ENCODE results near the gene SNAPC3.
"Not testable (repeated sequence)": the region's sequence is repeated elsewhere in the genome, so short reads cannot be mapped to it uniquely, and the experiment has no call there.

The SNAPC3 gene

GRCh38 chr9:15422372-15423230, at the start of gene SNAPC3:
Gene SNAPC3 (plus strand): TSS chr9:15422876. CDS start chr9:15422880, 4 bp downstream.
- peak; percentile 88 for DNase-seq (ENCODE audit: low spot score)

GRCh38 chr9:15373881-15374280, 48.8 kb upstream of the SNAPC3 start:
- DNase-seq (ENCODE audit: low spot score), result no peak

GRCh38 chr9:15374310-15374709, 48.4 kb upstream of the SNAPC3 start:
- DNase-seq (ENCODE audit: low spot score), result no peak

- DNase-seq (ENCODE audit: low spot score), result no peak
These were observed 47.9 kb upstream of the SNAPC3 start for GRCh38 chr9:15374825-15375224.

GRCh38 chr9:15377625-15378540, 44.8 kb upstream of the SNAPC3 start:
- no peak for DNase-seq (ENCODE audit: low spot score)

- DNase-seq (ENCODE audit: low spot score), result not testable (repeated sequence)
These were observed 43.4 kb upstream of the SNAPC3 start for GRCh38 chr9:15379317-15379716.

- not testable (repeated sequence) for DNase-seq (ENCODE audit: low spot score)
These were observed 42.8 kb upstream of the SNAPC3 start for GRCh38 chr9:15379888-15380287.

- DNase-seq (ENCODE audit: low spot score), result no peak
These were observed 41.2 kb upstream of the SNAPC3 start for GRCh38 chr9:15381491-15381890.

- DNase-seq (ENCODE audit: low spot score), result no peak
These were observed 36.2 kb upstream of the SNAPC3 start for GRCh38 chr9:15386465-15386864.

- no peak for DNase-seq (ENCODE audit: low spot score)
These were observed 33.5 kb upstream of the SNAPC3 start for GRCh38 chr9:15389173-15389572.

GRCh38 chr9:15389631-15390030, 33.0 kb upstream of the SNAPC3 start:
- DNase-seq (ENCODE audit: low spot score), result no peak

- no peak for DNase-seq (ENCODE audit: low spot score)
These were observed 32.5 kb upstream of the SNAPC3 start for GRCh38 chr9:15390201-15390600.

GRCh38 chr9:15392363-15392762, 30.3 kb upstream of the SNAPC3 start:
- DNase-seq (ENCODE audit: low spot score), result no peak

GRCh38 chr9:15400281-15400941, 22.3 kb upstream of the SNAPC3 start:
- DNase-seq (ENCODE audit: low spot score), result no peak

- no peak for DNase-seq (ENCODE audit: low spot score)
These were observed 21.4 kb upstream of the SNAPC3 start for GRCh38 chr9:15401266-15401665.

- DNase-seq (ENCODE audit: low spot score), result peak; percentile 45
These were observed 19.5 kb upstream of the SNAPC3 start for GRCh38 chr9:15403155-15403554.

- no peak for DNase-seq (ENCODE audit: low spot score)
These were observed 18.5 kb upstream of the SNAPC3 start for GRCh38 chr9:15404171-15404570.

- peak; percentile 23 for DNase-seq (ENCODE audit: low spot score)
These were observed 5.8 kb upstream of the SNAPC3 start for GRCh38 chr9:15416880-15417279.

- DNase-seq (ENCODE audit: low spot score), result no peak
These were observed 5.0 kb upstream of the SNAPC3 start for GRCh38 chr9:15417626-15418025.

GRCh38 chr9:15420796-15421195, 1.9 kb upstream of the SNAPC3 start:
- no peak for DNase-seq (ENCODE audit: low spot score)

GRCh38 chr9:15421532-15421931, 1.1 kb upstream of the SNAPC3 start:
- DNase-seq (ENCODE audit: low spot score), result no peak

- no peak for DNase-seq (ENCODE audit: low spot score)
These were observed 695 bp upstream of the SNAPC3 start for GRCh38 chr9:15421990-15422371.
